Measurements from ENCODE around the gene KHDRBS1. TPM values are rescaled to one million over a fixed set of nuclear protein-coding genes. Genes with fewer than 3 reads are reported as not detected.

KHDRBS1 gene
- total and polyA plus RNA-seq, 4 donors, result 14.6 to 37.6 (median 24.5) TPM

- peaks cover 0 to 2% (median 0%) of the 10 kb centered on the region in 4 donors for H3K4me1 ChIP-seq (ENCODE audit: control insufficient read depth in 4 of 4, insufficient read depth in 4 of 4, low read length in 3 of 4)
- H3K27ac ChIP-seq (ENCODE audit: low read depth in 1 of 2, low read length in 2 of 2), result no peak overlapping the region
These were observed 29.0 kb upstream of the KHDRBS1 start for GRCh38 chr1:31984419-31985347.

DNA sequence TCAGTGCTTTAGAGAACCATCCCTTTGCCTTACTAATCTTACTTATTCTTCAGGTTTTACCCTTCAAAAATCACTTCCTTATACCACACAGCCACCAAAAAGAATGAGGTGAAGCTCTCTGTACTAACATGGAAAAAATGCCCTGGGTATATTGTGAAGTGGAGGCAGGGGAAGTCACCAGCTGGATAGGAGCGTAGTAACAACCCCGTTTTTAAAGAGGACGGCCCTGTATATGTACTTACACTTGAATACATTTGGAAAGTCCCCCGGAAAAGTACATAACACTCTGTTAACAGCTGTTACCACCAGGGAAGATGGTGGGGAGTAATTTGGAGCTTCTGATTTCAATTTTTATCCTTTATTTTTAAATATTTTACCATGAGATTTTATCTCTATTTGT is 28.2 kb upstream of the KHDRBS1 start:
- DNase-seq (ENCODE audit: low spot score), result no peak
- H3K4me3 ChIP-seq (ENCODE audit: low read depth in 1 of 3, low read length in 3 of 3), result no peak overlapping the region
- no peak overlapping the region for H3K9ac ChIP-seq (ENCODE audit: low read depth in 1 of 2, low read length in 2 of 2)
- WGBS, result 46% methylated on average over 4 of the region's 4 CpGs
- TF ChIP-seq HNF4G (IDR thresholded peaks at IDR 0.05) (no peak), NR2F2 (IDR thresholded peaks at IDR 0.05) (no peak), GABPA (IDR thresholded peaks at IDR 0.05 in 1 of 2, conservative IDR thresholded peaks at IDR 0.05 in 1 of 2) (no peak), ZBTB33 (IDR thresholded peaks at IDR 0.05) (no peak)
- TF ChIP-seq, protein P1, sequence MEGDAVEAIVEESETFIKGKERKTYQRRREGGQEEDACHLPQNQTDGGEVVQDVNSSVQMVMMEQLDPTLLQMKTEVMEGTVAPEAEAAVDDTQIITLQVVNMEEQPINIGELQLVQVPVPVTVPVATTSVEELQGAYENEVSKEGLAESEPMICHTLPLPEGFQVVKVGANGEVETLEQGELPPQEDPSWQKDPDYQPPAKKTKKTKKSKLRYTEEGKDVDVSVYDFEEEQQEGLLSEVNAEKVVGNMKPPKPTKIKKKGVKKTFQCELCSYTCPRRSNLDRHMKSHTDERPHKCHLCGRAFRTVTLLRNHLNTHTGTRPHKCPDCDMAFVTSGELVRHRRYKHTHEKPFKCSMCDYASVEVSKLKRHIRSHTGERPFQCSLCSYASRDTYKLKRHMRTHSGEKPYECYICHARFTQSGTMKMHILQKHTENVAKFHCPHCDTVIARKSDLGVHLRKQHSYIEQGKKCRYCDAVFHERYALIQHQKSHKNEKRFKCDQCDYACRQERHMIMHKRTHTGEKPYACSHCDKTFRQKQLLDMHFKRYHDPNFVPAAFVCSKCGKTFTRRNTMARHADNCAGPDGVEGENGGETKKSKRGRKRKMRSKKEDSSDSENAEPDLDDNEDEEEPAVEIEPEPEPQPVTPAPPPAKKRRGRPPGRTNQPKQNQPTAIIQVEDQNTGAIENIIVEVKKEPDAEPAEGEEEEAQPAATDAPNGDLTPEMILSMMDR (IDR thresholded peaks at IDR 0.05; ENCODE audit: low read depth, low read length, missing input control), result no peak
- TF ChIP-seq, protein P2, sequence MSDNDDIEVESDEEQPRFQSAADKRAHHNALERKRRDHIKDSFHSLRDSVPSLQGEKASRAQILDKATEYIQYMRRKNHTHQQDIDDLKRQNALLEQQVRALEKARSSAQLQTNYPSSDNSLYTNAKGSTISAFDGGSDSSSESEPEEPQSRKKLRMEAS (IDR thresholded peaks at IDR 0.05), result no peak
- H3K27me3 ChIP-seq (ENCODE audit: control insufficient read depth in 4 of 4, insufficient read depth in 4 of 4, low read length in 3 of 4), result no peaks in the 10 kb centered on the region
- H3K4me1 ChIP-seq (ENCODE audit: control insufficient read depth in 4 of 4, insufficient read depth in 4 of 4, low read length in 3 of 4), result peaks cover 0 to 2% (median 0%) of the 10 kb centered on the region in 4 donors
- H3K36me3 ChIP-seq (ENCODE audit: control insufficient read depth in 4 of 4, insufficient read depth in 3 of 4, low read depth in 1 of 4, low read length in 3 of 4), result no peaks in the 10 kb centered on the region
- no peak overlapping the region for H3K27ac ChIP-seq (ENCODE audit: low read depth in 1 of 2, low read length in 2 of 2)
- H3K9me3 ChIP-seq (ENCODE audit: control insufficient read depth in 4 of 4, low read length in 3 of 4), result no peaks in the 10 kb centered on the region

More at GRCh38 chr1:31984419-31985347, 29.0 kb upstream of the KHDRBS1 start:
- Histone ChIP-seq H3K9ac (ENCODE audit: low read depth in 1 of 2, low read length in 2 of 2) (no peak overlapping the region), H3K4me3 (ENCODE audit: low read depth in 1 of 3, low read length in 3 of 3) (no peak overlapping the region), H3K36me3 (ENCODE audit: control insufficient read depth in 4 of 4, insufficient read depth in 3 of 4, low read depth in 1 of 4, low read length in 3 of 4) (no peaks in the 10 kb centered on the region), H3K27me3 (ENCODE audit: control insufficient read depth in 4 of 4, insufficient read depth in 4 of 4, low read length in 3 of 4) (no peaks in the 10 kb centered on the region), H3K9me3 (ENCODE audit: control insufficient read depth in 4 of 4, low read length in 3 of 4) (no peaks in the 10 kb centered on the region)
- 93% methylated on average over 6 of the region's 6 CpGs for WGBS
- no peak for TF ChIP-seq RAD21 (IDR thresholded peaks at IDR 0.05)
- TF ChIP-seq SP1 (IDR thresholded peaks at IDR 0.05), result no peak
- no peak for TF ChIP-seq YY1 (IDR thresholded peaks at IDR 0.05)
- TF ChIP-seq, protein P2 (IDR thresholded peaks at IDR 0.05), result no peak
- no peak for TF ChIP-seq JUND (IDR thresholded peaks at IDR 0.05)
- no peak for TF ChIP-seq NR2F2 (IDR thresholded peaks at IDR 0.05)
- TF ChIP-seq, protein P1 (IDR thresholded peaks at IDR 0.05; ENCODE audit: low read depth, low read length, missing input control), result no peak
- no peak for DNase-seq (ENCODE audit: low spot score)

Measured in liver (tissue), 9 donors.